Keratinocyte (primary cell): ENCODE data around the gene PRSS1. TPM values are rescaled to one million over a fixed set of nuclear protein-coding genes. Genes with fewer than 3 reads are reported as not detected.

ENCODE experiments used
- DNase-seq: peaks from one replicate; pipeline ENCODE4 v3.0.0-alpha.2; 2011; ENCODE audit warnings: low read depth, missing footprints, low spot score
- FAIRE-seq: peaks from 2 replicates; lab custom pipeline; 2011; peaks lifted over from hg19 to GRCh38; lab: Jason Lieb, UNC
- H2AFZ ChIP-seq: 2 replicates; pipeline ENCODE4 v1.6.0; 2012; ENCODE audit warnings: low read length, control low read depth, inconsistent platforms; ENCODE audit not compliant: control insufficient read depth
- H3K27ac ChIP-seq: 2 replicates; pipeline ENCODE4 v1.5.1; 2011; ENCODE audit warnings: low read length; ENCODE audit not compliant: control insufficient read depth, insufficient read depth
- H3K27me3 ChIP-seq: 3 replicates; pipeline ENCODE4 v1.6.0; 2011; ENCODE audit warnings: low read length; ENCODE audit not compliant: control insufficient read depth, insufficient read depth; ENCODE audit errors: extremely low read depth
- H3K36me3 ChIP-seq, 2 experiments: 2 replicates in 1 of 2; 3 replicates in 1 of 2; pipeline ENCODE4 v1.5.1; 2011; ENCODE audit warnings: low read length in 2 of 2, mild to moderate bottlenecking in 1 of 2; ENCODE audit not compliant: control insufficient read depth in 2 of 2, insufficient read depth in 2 of 2; ENCODE audit errors: extremely low read depth in 1 of 2
- H3K4me1 ChIP-seq: 3 replicates; pipeline ENCODE4 v1.5.1; 2011; ENCODE audit warnings: low read length; ENCODE audit not compliant: control insufficient read depth, insufficient read depth; ENCODE audit errors: extremely low read depth
- H3K4me2 ChIP-seq: 3 replicates; pipeline ENCODE4 v1.6.0; 2011; ENCODE audit warnings: low read depth, low read length; ENCODE audit not compliant: control insufficient read depth, insufficient read depth; ENCODE audit errors: extremely low read depth
- H3K4me3 ChIP-seq, 3 experiments: fragments of 200-600 bp in 1 of 3; sonication (generic) in 1 of 3; 2 replicates in 2 of 3; 3 replicates in 1 of 3; pipeline ENCODE4 v1.5.1; 2011 to 2016; ENCODE audit warnings: low read length in 3 of 3, mild to moderate bottlenecking in 3 of 3, control low read depth in 2 of 3, inconsistent platforms in 1 of 3, low read depth in 1 of 3, mixed read lengths in 1 of 3, mixed run types in 1 of 3, moderate library complexity in 1 of 3; ENCODE audit not compliant: control insufficient read depth in 2 of 3, insufficient read depth in 2 of 3; ENCODE audit errors: extremely low read depth in 1 of 3
- H3K79me2 ChIP-seq: 2 replicates; pipeline ENCODE4 v1.6.0; 2012; ENCODE audit warnings: low read length; ENCODE audit not compliant: control insufficient read depth, insufficient read depth
- H3K9ac ChIP-seq: 3 replicates; pipeline ENCODE4 v1.6.0; 2011; ENCODE audit warnings: low read length; ENCODE audit not compliant: control insufficient read depth, insufficient read depth; ENCODE audit errors: extremely low read depth
- H3K9me1 ChIP-seq: 3 replicates; pipeline ENCODE4 v1.6.0; 2011; ENCODE audit warnings: low read length; ENCODE audit not compliant: control insufficient read depth, insufficient read depth; ENCODE audit errors: extremely low read depth
- H3K9me3 ChIP-seq: 2 replicates; pipeline ENCODE4 v1.5.1; 2012; ENCODE audit warnings: low read depth, low read length; ENCODE audit not compliant: control insufficient read depth
- H4K20me1 ChIP-seq: 3 replicates; pipeline ENCODE4 v1.6.0; 2011; ENCODE audit warnings: low read length; ENCODE audit not compliant: control insufficient read depth, insufficient read depth; ENCODE audit errors: extremely low read depth
- EZH2 ChIP-seq: IDR thresholded peaks from one replicate; pipeline ENCODE4 v1.6.1; 2012; ENCODE audit warnings: inconsistent platforms, mild to moderate bottlenecking, low read length, moderate library complexity
- dilution Hi-C: fragments of 300-500 bp; cut with MboI; formaldehyde crosslinking; loops from one replicate; pipeline ENCODE4 v1.7.0; 2020; ENCODE audit warnings: low sequenced_read_pairs; ENCODE audit not compliant: extremely low pct_ligation_motif_present
- polyA plus RNA-seq, 5 experiments: library from polyadenylated mRNA; depleted of rRNA in 3 of 5; stranded (reverse) in 3 of 5; stranded (forward) in 1 of 5; unstranded in 1 of 5; fragments of >200 nt; gene quantifications; 1 replicate in 1 of 5; 2 replicates in 3 of 5; 3 replicates in 1 of 5; pipeline versions ENCODE4 v1.2.1 to v1.2.3, GENCODE V29; 2011 to 2012; ENCODE audit warnings: missing spikeins in 2 of 5, low read depth in 1 of 5, low replicate concordance in 1 of 5
- TF ChIP-seq, protein P1 (sequence below), 3 experiments: IDR thresholded peaks in 1 of 3; conservative IDR thresholded peaks in 1 of 3; optimal IDR thresholded peaks in 1 of 3; 2 replicates in 2 of 3; 3 replicates in 1 of 3; pipeline versions ENCODE3 to v1.5.1; 2011; ENCODE audit warnings: low read length in 3 of 3, mild to moderate bottlenecking in 3 of 3, moderate library complexity in 2 of 3, control low read depth in 1 of 3, inconsistent platforms in 1 of 3; ENCODE audit not compliant: insufficient read depth in 2 of 3; ENCODE audit errors: extremely low read depth in 1 of 3

Gene PRSS1
- polyA plus RNA-seq, 1 donor (not counting 4 experiments of a cell fraction or from before 2014, with no cell fraction given) = not detected

DNA sequence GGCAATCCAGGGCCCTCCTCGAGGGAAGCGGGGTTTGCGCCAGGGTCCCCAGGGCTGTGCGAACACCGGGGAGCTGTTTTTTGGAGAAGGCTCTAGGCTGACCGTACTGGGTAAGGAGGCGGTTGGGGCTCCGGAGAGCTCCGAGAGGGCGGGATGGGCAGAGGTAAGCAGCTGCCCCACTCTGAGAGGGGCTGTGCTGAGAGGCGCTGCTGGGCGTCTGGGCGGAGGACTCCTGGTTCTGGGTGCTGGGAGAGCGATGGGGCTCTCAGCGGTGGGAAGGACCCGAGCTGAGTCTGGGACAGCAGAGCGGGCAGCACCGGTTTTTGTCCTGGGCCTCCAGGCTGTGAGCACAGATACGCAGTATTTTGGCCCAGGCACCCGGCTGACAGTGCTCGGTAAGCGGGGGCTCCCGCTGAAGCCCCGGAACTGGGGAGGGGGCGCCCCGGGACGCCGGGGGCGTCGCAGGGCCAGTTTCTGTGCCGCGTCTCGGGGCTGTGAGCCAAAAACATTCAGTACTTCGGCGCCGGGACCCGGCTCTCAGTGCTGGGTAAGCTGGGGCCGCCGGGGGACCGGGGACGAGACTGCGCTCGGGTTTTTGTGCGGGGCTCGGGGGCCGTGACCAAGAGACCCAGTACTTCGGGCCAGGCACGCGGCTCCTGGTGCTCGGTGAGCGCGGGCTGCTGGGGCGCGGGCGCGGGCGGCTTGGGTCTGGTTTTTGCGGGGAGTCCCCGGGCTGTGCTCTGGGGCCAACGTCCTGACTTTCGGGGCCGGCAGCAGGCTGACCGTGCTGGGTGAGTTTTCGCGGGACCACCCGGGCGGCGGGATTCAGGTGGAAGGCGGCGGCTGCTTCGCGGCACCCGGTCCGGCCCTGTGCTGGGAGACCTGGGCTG, 47.5 kb downstream of the PRSS1 start:
- FAIRE-seq (no peak), DNase-seq (no peak)
- no peaks in the 10 kb centered on the region for H3K36me3 ChIP-seq
- peaks cover 4% of the 10 kb centered on the region for H4K20me1 ChIP-seq
- no peaks in the 10 kb centered on the region for H3K79me2 ChIP-seq
- no peak overlapping the region for H3K4me3 ChIP-seq
- H3K27ac ChIP-seq = no peak overlapping the region
- H3K9me1 ChIP-seq = no peaks in the 10 kb centered on the region
- no peak overlapping the region for H3K9ac ChIP-seq
- peaks cover 42% of the 10 kb centered on the region for H3K27me3 ChIP-seq
- no peak for TF ChIP-seq EZH2
- TF ChIP-seq, protein P1, sequence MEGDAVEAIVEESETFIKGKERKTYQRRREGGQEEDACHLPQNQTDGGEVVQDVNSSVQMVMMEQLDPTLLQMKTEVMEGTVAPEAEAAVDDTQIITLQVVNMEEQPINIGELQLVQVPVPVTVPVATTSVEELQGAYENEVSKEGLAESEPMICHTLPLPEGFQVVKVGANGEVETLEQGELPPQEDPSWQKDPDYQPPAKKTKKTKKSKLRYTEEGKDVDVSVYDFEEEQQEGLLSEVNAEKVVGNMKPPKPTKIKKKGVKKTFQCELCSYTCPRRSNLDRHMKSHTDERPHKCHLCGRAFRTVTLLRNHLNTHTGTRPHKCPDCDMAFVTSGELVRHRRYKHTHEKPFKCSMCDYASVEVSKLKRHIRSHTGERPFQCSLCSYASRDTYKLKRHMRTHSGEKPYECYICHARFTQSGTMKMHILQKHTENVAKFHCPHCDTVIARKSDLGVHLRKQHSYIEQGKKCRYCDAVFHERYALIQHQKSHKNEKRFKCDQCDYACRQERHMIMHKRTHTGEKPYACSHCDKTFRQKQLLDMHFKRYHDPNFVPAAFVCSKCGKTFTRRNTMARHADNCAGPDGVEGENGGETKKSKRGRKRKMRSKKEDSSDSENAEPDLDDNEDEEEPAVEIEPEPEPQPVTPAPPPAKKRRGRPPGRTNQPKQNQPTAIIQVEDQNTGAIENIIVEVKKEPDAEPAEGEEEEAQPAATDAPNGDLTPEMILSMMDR (optimal IDR thresholded peaks at IDR 0.05 in 1 of 3, IDR thresholded peaks at IDR 0.05 in 1 of 3, conservative IDR thresholded peaks at IDR 0.05 in 1 of 3; ENCODE audit: extremely low read depth in 1 of 3, insufficient read depth in 2 of 3, low read length in 3 of 3) = no peak
- no peaks in the 10 kb centered on the region for H3K9me3 ChIP-seq
- no peak overlapping the region for H3K4me2 ChIP-seq
- no peaks in the 10 kb centered on the region for H3K4me1 ChIP-seq
- dilution Hi-C loops = no loop called here
- no peak overlapping the region for H2AFZ ChIP-seq

- Histone ChIP-seq H3K27ac (no peak overlapping the region), H3K9me3 (no peaks in the 10 kb centered on the region), H3K9me1 (no peaks in the 10 kb centered on the region), H3K9ac (no peak overlapping the region), H3K4me2 (no peak overlapping the region), H3K4me1 (no peaks in the 10 kb centered on the region), H3K4me3 (no peak overlapping the region), H2AFZ (no peak overlapping the region), H3K27me3 (peaks cover 47% of the 10 kb centered on the region), H3K36me3 (no peaks in the 10 kb centered on the region), H3K79me2 (no peaks in the 10 kb centered on the region), H4K20me1 (peaks cover 4% of the 10 kb centered on the region)
- dilution Hi-C loops = no loop called here
- no peak for DNase-seq
- TF ChIP-seq, protein P1 (optimal IDR thresholded peaks at IDR 0.05 in 1 of 3, IDR thresholded peaks at IDR 0.05 in 1 of 3, conservative IDR thresholded peaks at IDR 0.05 in 1 of 3; ENCODE audit: extremely low read depth in 1 of 3, insufficient read depth in 2 of 3, low read length in 3 of 3) = no peak
- peak; percentile 97 for TF ChIP-seq EZH2
- no peak for FAIRE-seq
Measured at GRCh38 chr7:142797391-142798377, 48.4 kb downstream of the PRSS1 start.
